ENCODE data around the gene ZNF467. TPM values are rescaled to one million over a fixed set of nuclear protein-coding genes. Genes with fewer than 3 reads are reported as not detected.
A peak's percentile ranks its signal among the peaks of the same experiment; 100 is the strongest.

Gene ZNF467
- total RNA-seq, 3 donors from 2014 or later: 2.4 to 19.5 (median 5.1) TPM

DNA sequence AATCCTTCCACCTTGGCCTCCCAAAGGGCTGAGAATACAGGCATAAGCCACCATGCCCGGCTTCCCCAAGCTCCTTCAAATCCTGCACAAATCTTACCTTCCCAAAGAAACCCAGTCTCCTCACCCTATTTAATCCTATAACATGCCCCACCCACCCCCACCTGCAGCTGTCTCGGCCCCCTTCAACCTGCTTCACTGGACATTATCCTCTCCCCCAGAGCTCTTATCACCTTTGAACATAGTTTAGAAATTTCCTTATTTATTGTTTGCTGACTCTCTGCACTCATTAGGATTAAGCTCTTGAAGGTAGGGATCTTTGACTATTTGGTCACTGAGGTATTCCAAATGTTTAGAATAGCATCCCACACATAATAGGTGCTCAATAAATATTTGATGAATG lies 3.5 kb downstream of the ZNF467 start:
- Histone ChIP-seq H3K4me3 (no peak overlapping the region), H3K36me3 (ENCODE audit: low read depth) (no peaks in the 10 kb centered on the region), H3K4me1 (ENCODE audit: low read depth) (peaks cover 8% of the 10 kb centered on the region), H3K9me3 (no peaks in the 10 kb centered on the region)
- no peak for DNase-seq
- TF ChIP-seq, protein P1, sequence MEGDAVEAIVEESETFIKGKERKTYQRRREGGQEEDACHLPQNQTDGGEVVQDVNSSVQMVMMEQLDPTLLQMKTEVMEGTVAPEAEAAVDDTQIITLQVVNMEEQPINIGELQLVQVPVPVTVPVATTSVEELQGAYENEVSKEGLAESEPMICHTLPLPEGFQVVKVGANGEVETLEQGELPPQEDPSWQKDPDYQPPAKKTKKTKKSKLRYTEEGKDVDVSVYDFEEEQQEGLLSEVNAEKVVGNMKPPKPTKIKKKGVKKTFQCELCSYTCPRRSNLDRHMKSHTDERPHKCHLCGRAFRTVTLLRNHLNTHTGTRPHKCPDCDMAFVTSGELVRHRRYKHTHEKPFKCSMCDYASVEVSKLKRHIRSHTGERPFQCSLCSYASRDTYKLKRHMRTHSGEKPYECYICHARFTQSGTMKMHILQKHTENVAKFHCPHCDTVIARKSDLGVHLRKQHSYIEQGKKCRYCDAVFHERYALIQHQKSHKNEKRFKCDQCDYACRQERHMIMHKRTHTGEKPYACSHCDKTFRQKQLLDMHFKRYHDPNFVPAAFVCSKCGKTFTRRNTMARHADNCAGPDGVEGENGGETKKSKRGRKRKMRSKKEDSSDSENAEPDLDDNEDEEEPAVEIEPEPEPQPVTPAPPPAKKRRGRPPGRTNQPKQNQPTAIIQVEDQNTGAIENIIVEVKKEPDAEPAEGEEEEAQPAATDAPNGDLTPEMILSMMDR (IDR thresholded peaks at IDR 0.05): no peak
- ATAC-seq: no peak
- intact Hi-C loops (cut with DNase I, micrococcal nuclease): no loop called here

DNA sequence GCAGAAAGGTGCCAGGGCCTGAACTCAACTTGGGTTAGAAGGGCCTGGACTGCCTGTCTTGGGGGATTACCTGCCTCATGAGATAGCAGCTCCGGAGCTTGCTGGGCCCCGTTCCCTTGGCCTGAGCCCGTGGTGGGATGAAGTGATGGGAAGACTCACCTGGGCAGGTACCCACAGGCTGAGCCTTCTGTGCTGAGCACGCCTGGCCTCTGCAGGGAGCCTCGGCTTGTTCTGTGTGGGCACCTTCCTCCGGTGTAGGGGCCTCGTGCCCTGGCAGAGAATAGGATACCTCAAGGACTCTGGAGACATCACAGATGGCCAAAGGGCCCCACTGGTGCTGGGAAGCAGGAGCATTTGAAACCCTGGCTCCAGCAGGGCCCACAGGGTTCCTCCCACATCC lies 4.5 kb downstream of the ZNF467 start:
- DNase-seq: no peak
- Histone ChIP-seq H3K36me3 (ENCODE audit: low read depth) (no peaks in the 10 kb centered on the region), H3K4me1 (ENCODE audit: low read depth) (peaks cover 4% of the 10 kb centered on the region), H3K9me3 (no peaks in the 10 kb centered on the region), H3K4me3 (no peak overlapping the region)
- intact Hi-C loops (cut with DNase I, micrococcal nuclease): no loop called here
- no peak for ATAC-seq
- TF ChIP-seq, protein P1 (IDR thresholded peaks at IDR 0.05): no peak

DNA sequence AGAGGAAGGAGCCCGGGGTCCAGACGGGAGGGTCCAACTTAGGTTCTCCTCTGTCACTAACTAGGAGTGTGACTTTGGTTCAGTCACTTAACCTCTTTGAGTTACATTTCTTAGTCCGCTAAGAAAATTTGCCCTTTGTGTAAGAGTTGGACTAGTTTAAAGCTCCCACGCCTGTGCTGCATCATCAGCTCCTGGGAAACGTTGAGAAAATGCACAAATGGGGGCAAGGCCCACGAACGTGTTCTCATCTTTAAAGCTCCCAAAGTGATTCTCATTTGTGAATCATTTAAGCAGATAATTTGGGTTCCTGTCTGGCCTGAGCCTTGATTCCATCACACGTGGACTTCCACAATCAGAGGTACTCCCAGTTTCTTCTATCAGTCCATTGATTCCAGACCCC lies 6.3 kb downstream of the ZNF467 start:
- Histone ChIP-seq H3K4me3 (no peak overlapping the region), H3K4me1 (ENCODE audit: low read depth) (peaks cover 4% of the 10 kb centered on the region), H3K36me3 (ENCODE audit: low read depth) (no peaks in the 10 kb centered on the region), H3K9me3 (no peaks in the 10 kb centered on the region)
- intact Hi-C loops (cut with DNase I, micrococcal nuclease): no loop called here
- ATAC-seq: no peak
- TF ChIP-seq, protein P1 (IDR thresholded peaks at IDR 0.05): no peak
- DNase-seq: no peak

DNA sequence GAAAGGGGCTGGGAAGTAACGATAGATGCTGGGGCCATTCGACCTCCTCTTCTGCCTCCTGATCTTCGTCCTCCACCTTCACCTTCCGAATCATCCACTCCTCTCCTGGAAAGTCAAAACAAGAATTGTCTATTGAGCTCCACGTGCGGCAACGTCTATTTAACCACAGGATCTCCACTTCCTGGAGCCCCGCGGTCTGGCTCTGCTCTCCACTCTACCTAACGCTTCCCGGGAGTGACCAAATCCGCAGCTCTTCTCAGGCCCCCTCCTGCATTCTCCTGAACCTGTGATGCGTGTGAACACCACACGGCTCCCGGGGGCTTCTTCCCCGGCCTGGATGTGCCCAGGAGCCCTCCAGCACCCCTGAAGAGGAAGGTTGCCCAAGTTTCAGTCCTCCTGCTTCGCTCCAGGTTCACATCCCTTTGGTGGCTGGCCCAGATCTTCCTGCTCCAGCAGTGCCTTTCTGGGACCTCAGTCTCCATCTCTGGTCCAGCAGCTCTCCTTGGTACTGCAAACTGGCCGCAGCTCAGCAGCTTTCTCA lies 7.2 kb downstream of the ZNF467 start:
- H3K9me3 ChIP-seq: no peaks in the 10 kb centered on the region
- TF ChIP-seq, protein P1 (IDR thresholded peaks at IDR 0.05): no peak
- DNase-seq: no peak
- H3K4me1 ChIP-seq (ENCODE audit: low read depth): peaks cover 2% of the 10 kb centered on the region
- no peaks in the 10 kb centered on the region for H3K36me3 ChIP-seq (ENCODE audit: low read depth)
- no peak for ATAC-seq
- no peak overlapping the region for H3K4me3 ChIP-seq
- intact Hi-C loops (cut with DNase I, micrococcal nuclease): no loop called here

DNA sequence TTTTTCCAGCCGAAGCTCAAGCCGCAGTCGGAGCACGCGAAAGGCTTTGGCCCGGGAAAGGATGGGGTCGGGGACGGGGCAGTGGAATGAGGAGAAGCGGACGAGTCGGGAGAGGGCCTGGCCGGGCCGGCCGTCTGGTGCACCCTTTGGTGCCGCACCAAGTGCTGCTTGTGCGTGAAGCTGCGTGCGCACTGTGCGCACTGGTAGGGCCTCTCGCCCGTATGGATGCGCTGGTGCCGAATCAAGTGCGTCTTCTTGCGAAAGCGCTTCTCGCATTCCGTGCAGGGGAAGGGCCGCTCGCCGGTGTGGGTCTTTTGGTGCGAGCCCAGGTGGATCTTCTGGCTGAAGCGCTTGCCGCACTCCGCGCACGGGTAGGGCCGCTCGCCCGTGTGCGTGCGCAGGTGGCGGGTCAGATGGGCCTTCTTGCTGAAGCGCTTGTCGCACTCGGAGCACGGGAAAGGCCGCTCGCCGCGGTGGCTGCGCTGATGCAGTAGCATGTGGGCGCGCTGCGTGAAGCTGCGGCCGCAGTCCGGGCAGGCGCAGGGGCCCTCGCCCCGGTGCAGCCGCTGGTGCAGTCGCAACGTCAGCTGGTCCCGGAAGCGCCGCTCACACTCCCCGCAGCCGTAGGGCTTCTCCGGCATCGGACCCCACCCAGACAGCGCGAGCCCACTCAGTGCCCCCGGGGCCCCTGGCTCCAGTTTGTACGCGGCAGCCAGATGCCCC lies 7.8 kb downstream of the ZNF467 start:
- H3K36me3 ChIP-seq (ENCODE audit: low read depth): no peaks in the 10 kb centered on the region
- DNase-seq: no peak
- TF ChIP-seq, protein P1 (IDR thresholded peaks at IDR 0.05): no peak
- no peaks in the 10 kb centered on the region for H3K4me1 ChIP-seq (ENCODE audit: low read depth)
- ATAC-seq: peak; percentile 23
- H3K9me3 ChIP-seq: no peaks in the 10 kb centered on the region
- intact Hi-C loops (cut with DNase I, micrococcal nuclease): no loop called here
- H3K4me3 ChIP-seq: no peak overlapping the region

Measured in mucosa of descending colon (tissue), 3 donors.